Adrenal gland (tissue), 5 donors: ENCODE results near the gene RSPH6A.

Experiments used
- CTCF ChIP-seq, 6 experiments: fragments of 450-650 bp in 4 of 6; fragments of 200-600 bp in 2 of 6; sonication (generic) in 1 of 6; IDR thresholded peaks; 1 replicate in 5 of 6; 2 replicates in 1 of 6; pipeline versions ENCODE4 v1.5.1 to v1.8.0; 2016 to 2021; ENCODE audit warnings: antibody characterized with exemption in 6 of 6, mild to moderate bottlenecking in 2 of 6, moderate library complexity in 1 of 6
- POLR2A ChIP-seq, 2 donors: fragments of 450-650 bp; IDR thresholded peaks; one replicate each; pipeline ENCODE4 v1.6.1; 2017; ENCODE audit warnings: antibody characterized with exemption in 2 of 2, mild to moderate bottlenecking in 2 of 2, moderate library complexity in 1 of 2
- donor health status: DM: no; HTN: no; CAD: no.

GRCh38 chr19:45815481-45816216 lies 541 bp upstream of the RSPH6A start:
- TF ChIP-seq POLR2A (IDR thresholded peaks at IDR 0.05) (no peak), CTCF (IDR thresholded peaks at IDR 0.05) (no peak)
